Trophoblast cell (in vitro differentiated cells and primary cell): ENCODE results near the gene CHML.

ENCODE experiments used
- DNase-seq, 2 donors: peaks; one replicate each; pipeline ENCODE4 v3.0.0-alpha.2; 2016
- H2AFZ ChIP-seq: 2 replicates; pipeline ENCODE4 v1.6.1; 2013; ENCODE audit warnings: low read length, moderate library complexity, mild to moderate bottlenecking; ENCODE audit not compliant: insufficient read depth, poor library complexity
- H2AK5ac ChIP-seq: 2 replicates; pipeline ENCODE4 v1.6.1; 2013; ENCODE audit warnings: mild to moderate bottlenecking, low read length
- H2BK120ac ChIP-seq: 2 replicates; pipeline ENCODE4 v1.6.1; 2013; ENCODE audit warnings: low read length, mild to moderate bottlenecking, moderate library complexity; ENCODE audit not compliant: insufficient read depth, poor library complexity
- H2BK12ac ChIP-seq: 2 replicates; pipeline ENCODE4 v1.6.1; 2013; ENCODE audit warnings: mild to moderate bottlenecking, low read length, moderate library complexity
- H2BK5ac ChIP-seq: 2 replicates; pipeline ENCODE4 v1.6.1; 2013; ENCODE audit warnings: low read length, low read depth, moderate library complexity, mild to moderate bottlenecking; ENCODE audit not compliant: poor library complexity
- H3K14ac ChIP-seq: 2 replicates; pipeline ENCODE4 v1.6.1; 2013; ENCODE audit warnings: mild to moderate bottlenecking, low read length
- H3K18ac ChIP-seq: 2 replicates; pipeline ENCODE4 v1.6.1; 2013; ENCODE audit warnings: mild to moderate bottlenecking, low read length
- H3K23ac ChIP-seq: 2 replicates; pipeline ENCODE4 v1.6.1; 2013; ENCODE audit warnings: low read length
- H3K27ac ChIP-seq: 2 replicates; pipeline ENCODE4 v1.5.1; 2013; ENCODE audit warnings: low read depth, mild to moderate bottlenecking, inconsistent platforms, low read length, moderate library complexity
- H3K27me3 ChIP-seq: 2 replicates; pipeline ENCODE4 v1.6.1; 2013; ENCODE audit warnings: inconsistent platforms, mild to moderate bottlenecking, low read length, moderate library complexity; ENCODE audit not compliant: insufficient read depth
- H3K36me3 ChIP-seq, 2 experiments: 1 replicate in 1 of 2; 2 replicates in 1 of 2; pipeline ENCODE4 v1.6.1; 2013; ENCODE audit warnings: low read length in 2 of 2, mild to moderate bottlenecking in 2 of 2, moderate library complexity in 1 of 2; ENCODE audit not compliant: insufficient read depth in 2 of 2, control insufficient read depth in 1 of 2
- H3K4ac ChIP-seq: 2 replicates; pipeline ENCODE4 v1.6.1; 2013; ENCODE audit warnings: low read depth, mild to moderate bottlenecking, low read length, moderate library complexity
- H3K4me1 ChIP-seq, 2 experiments: 1 replicate in 1 of 2; 2 replicates in 1 of 2; pipeline ENCODE4 v1.6.1; 2013; ENCODE audit warnings: low read length in 2 of 2, mild to moderate bottlenecking in 2 of 2, moderate library complexity in 1 of 2; ENCODE audit not compliant: insufficient read depth in 2 of 2, control insufficient read depth in 1 of 2
- H3K4me2 ChIP-seq: 2 replicates; pipeline ENCODE4 v1.6.1; 2013; ENCODE audit warnings: inconsistent platforms, mild to moderate bottlenecking, low read length, moderate library complexity
- H3K4me3 ChIP-seq: 2 replicates; pipeline ENCODE4 v1.5.1; 2013; ENCODE audit warnings: mild to moderate bottlenecking, low read depth, low read length, inconsistent platforms
- H3K79me1 ChIP-seq: one replicate; pipeline ENCODE4 v1.6.1; 2013; ENCODE audit warnings: low read length
- H3K79me2 ChIP-seq: 2 replicates; pipeline ENCODE4 v1.6.1; 2013; ENCODE audit warnings: low read length, mild to moderate bottlenecking; ENCODE audit not compliant: control insufficient read depth, insufficient read depth, poor library complexity
- H3K9ac ChIP-seq: 2 replicates; pipeline ENCODE4 v1.6.1; 2013; ENCODE audit warnings: mild to moderate bottlenecking, low read length
- H3K9me3 ChIP-seq: 2 replicates; pipeline ENCODE4 v1.6.1; 2013; ENCODE audit warnings: low read depth, mild to moderate bottlenecking, control low read depth, inconsistent platforms, low read length; ENCODE audit not compliant: insufficient read depth
- H4K12ac ChIP-seq: 2 replicates; pipeline ENCODE4 v1.6.1; 2013; ENCODE audit warnings: low read depth, mild to moderate bottlenecking, low read length, moderate library complexity
- H4K8ac ChIP-seq: 2 replicates; pipeline ENCODE4 v1.6.1; 2013; ENCODE audit warnings: low read depth, mild to moderate bottlenecking, low read length, moderate library complexity
- H4K91ac ChIP-seq: one replicate; pipeline ENCODE4 v1.6.1; 2013; ENCODE audit warnings: low read depth, mild to moderate bottlenecking, low read length, moderate library complexity
- WGBS: extraction: QIAGEN DNeasy Blood & Tissue Kit; methylation state at CpG from one replicate; pipeline ENCODE4 v1.1.7; 2013; ENCODE audit warnings: missing lambda C conversion rate; ENCODE audit not compliant: insufficient read length, insufficient coverage; ENCODE audit errors: extremely low coverage; 5-methylcytosine and 5-hydroxymethylcytosine counted together

The CHML gene

GRCh38 chr1:241624935-241625334 lies 15.2 kb downstream of the CHML start:
- Histone ChIP-seq H3K4me1 (no peaks in the 10 kb centered on the region), H3K9me3 (no peaks in the 10 kb centered on the region), H2AFZ (no peak overlapping the region), H3K23ac (no peak overlapping the region), H3K4ac (no peak overlapping the region), H3K27me3 (no peaks in the 10 kb centered on the region), H3K9ac (no peak overlapping the region), H2BK5ac (no peak overlapping the region), H3K4me3 (no peak overlapping the region), H3K18ac (no peak overlapping the region), H2BK120ac (no peak overlapping the region), H3K4me2 (no peak overlapping the region), H2BK12ac (no peak overlapping the region), H3K27ac (no peak overlapping the region), H3K79me2 (no peaks in the 10 kb centered on the region), H3K14ac (no peak overlapping the region), H4K8ac (no peak overlapping the region), H4K91ac (no peak overlapping the region), H3K36me3 (peaks cover 0 to 7% of the 10 kb centered on the region in 2 experiments), H2AK5ac (no peak overlapping the region), H4K12ac (no peak overlapping the region), H3K79me1 (no peaks in the 10 kb centered on the region)
- DNase-seq: no peak
- no CpG with 5 or more reads among the region's 2 CpGs for WGBS

- no peak overlapping the region for H3K27ac ChIP-seq
- H3K4me1 ChIP-seq: no peaks in the 10 kb centered on the region
- H2BK120ac ChIP-seq: no peak overlapping the region
- H2AK5ac ChIP-seq: no peak overlapping the region
- H3K23ac ChIP-seq: no peak overlapping the region
- H3K4ac ChIP-seq: no peak overlapping the region
- no peak overlapping the region for H2AFZ ChIP-seq
- no peak overlapping the region for H4K12ac ChIP-seq
- H4K8ac ChIP-seq: no peak overlapping the region
- H3K79me1 ChIP-seq: no peaks in the 10 kb centered on the region
- H3K27me3 ChIP-seq: no peaks in the 10 kb centered on the region
- no peak overlapping the region for H2BK12ac ChIP-seq
- DNase-seq: no peak
- H3K9ac ChIP-seq: no peak overlapping the region
- H3K9me3 ChIP-seq: no peaks in the 10 kb centered on the region
- no peak overlapping the region for H3K14ac ChIP-seq
- no peak overlapping the region for H3K18ac ChIP-seq
- H3K36me3 ChIP-seq: peaks cover 0 to 10% of the 10 kb centered on the region in 2 experiments
- no peaks in the 10 kb centered on the region for H3K79me2 ChIP-seq
- no peak overlapping the region for H3K4me2 ChIP-seq
- H3K4me3 ChIP-seq: no peak overlapping the region
- H2BK5ac ChIP-seq: no peak overlapping the region
- WGBS: no CpG with 5 or more reads among the region's 5 CpGs
- no peak overlapping the region for H4K91ac ChIP-seq
These were observed 17.5 kb downstream of the CHML start for GRCh38 chr1:241622669-241623068.

- H3K27me3 ChIP-seq: no peaks in the 10 kb centered on the region
- no peak overlapping the region for H2BK120ac ChIP-seq
- H3K14ac ChIP-seq: no peak overlapping the region
- H2BK5ac ChIP-seq: no peak overlapping the region
- H3K79me2 ChIP-seq: no peaks in the 10 kb centered on the region
- whole genome bisulfite sequencing: no CpG with 5 or more reads among the region's 7 CpGs
- H3K18ac ChIP-seq: no peak overlapping the region
- H3K79me1 ChIP-seq: no peaks in the 10 kb centered on the region
- H3K9ac ChIP-seq: no peak overlapping the region
- H3K4me2 ChIP-seq: no peak overlapping the region
- no peak for DNase-seq
- peaks cover 3 to 5% of the 10 kb centered on the region in 2 experiments for H3K36me3 ChIP-seq
- H3K4me3 ChIP-seq: no peak overlapping the region
- H4K12ac ChIP-seq: no peak overlapping the region
- H3K4me1 ChIP-seq: peaks cover 0 to 3% of the 10 kb centered on the region in 2 experiments
- no peak overlapping the region for H2AK5ac ChIP-seq
- no peak overlapping the region for H4K8ac ChIP-seq
- no peak overlapping the region for H2BK12ac ChIP-seq
- H3K27ac ChIP-seq: no peak overlapping the region
- H3K9me3 ChIP-seq: no peaks in the 10 kb centered on the region
- H4K91ac ChIP-seq: no peak overlapping the region
- H3K23ac ChIP-seq: no peak overlapping the region
- H2AFZ ChIP-seq: no peak overlapping the region
- H3K4ac ChIP-seq: no peak overlapping the region
These were observed 22.7 kb downstream of the CHML start for GRCh38 chr1:241617426-241617825.

- no peak overlapping the region for H3K14ac ChIP-seq
- H3K4ac ChIP-seq: no peak overlapping the region
These were observed 24.9 kb downstream of the CHML start for GRCh38 chr1:241615043-241615974.

More at GRCh38 chr1:241615043-241615974, 24.9 kb downstream of the CHML start:
- no peak overlapping the region for H3K4me2 ChIP-seq
- H3K18ac ChIP-seq: no peak overlapping the region
- H3K27ac ChIP-seq: no peak overlapping the region
- H2BK120ac ChIP-seq: no peak overlapping the region
- H3K27me3 ChIP-seq: no peaks in the 10 kb centered on the region
- H4K12ac ChIP-seq: no peak overlapping the region
- peak in 1 of 2 donors; percentile 43 for DNase-seq
- no peak overlapping the region for H3K23ac ChIP-seq
- peaks cover 2 to 3% of the 10 kb centered on the region in 2 experiments for H3K36me3 ChIP-seq
- H3K4me1 ChIP-seq: peaks cover 0 to 4% of the 10 kb centered on the region in 2 experiments
- no peaks in the 10 kb centered on the region for H3K9me3 ChIP-seq
- H2BK5ac ChIP-seq: no peak overlapping the region
- no peak overlapping the region for H2AFZ ChIP-seq
- H3K79me2 ChIP-seq: no peaks in the 10 kb centered on the region
- H4K91ac ChIP-seq: no peak overlapping the region
- H3K4me3 ChIP-seq: no peak overlapping the region
- WGBS: no CpG with 5 or more reads among the region's 8 CpGs
- H3K9ac ChIP-seq: no peak overlapping the region
- no peak overlapping the region for H4K8ac ChIP-seq
- H2BK12ac ChIP-seq: no peak overlapping the region
- no peaks in the 10 kb centered on the region for H3K79me1 ChIP-seq
- no peak overlapping the region for H2AK5ac ChIP-seq
